Keratinocyte (primary cell): ENCODE data around the gene SETBP1. TPM values are rescaled to one million over a fixed set of nuclear protein-coding genes. Genes with fewer than 3 reads are reported as not detected.

ENCODE experiments used
- DNase-seq: peaks from one replicate; pipeline ENCODE4 v3.0.0-alpha.2; 2011; ENCODE audit warnings: low read depth, missing footprints, low spot score
- FAIRE-seq: peaks from 2 replicates; lab custom pipeline; 2011; peaks lifted over from hg19 to GRCh38; lab: Jason Lieb, UNC
- H2AFZ ChIP-seq: 2 replicates; pipeline ENCODE4 v1.6.0; 2012; ENCODE audit warnings: low read length, control low read depth, inconsistent platforms; ENCODE audit not compliant: control insufficient read depth
- H3K27ac ChIP-seq: 2 replicates; pipeline ENCODE4 v1.5.1; 2011; ENCODE audit warnings: low read length; ENCODE audit not compliant: control insufficient read depth, insufficient read depth
- H3K27me3 ChIP-seq: 3 replicates; pipeline ENCODE4 v1.6.0; 2011; ENCODE audit warnings: low read length; ENCODE audit not compliant: control insufficient read depth, insufficient read depth; ENCODE audit errors: extremely low read depth
- H3K36me3 ChIP-seq, 2 experiments: 2 replicates in 1 of 2; 3 replicates in 1 of 2; pipeline ENCODE4 v1.5.1; 2011; ENCODE audit warnings: low read length in 2 of 2, mild to moderate bottlenecking in 1 of 2; ENCODE audit not compliant: control insufficient read depth in 2 of 2, insufficient read depth in 2 of 2; ENCODE audit errors: extremely low read depth in 1 of 2
- H3K4me1 ChIP-seq: 3 replicates; pipeline ENCODE4 v1.5.1; 2011; ENCODE audit warnings: low read length; ENCODE audit not compliant: control insufficient read depth, insufficient read depth; ENCODE audit errors: extremely low read depth
- H3K4me2 ChIP-seq: 3 replicates; pipeline ENCODE4 v1.6.0; 2011; ENCODE audit warnings: low read depth, low read length; ENCODE audit not compliant: control insufficient read depth, insufficient read depth; ENCODE audit errors: extremely low read depth
- H3K4me3 ChIP-seq, 3 experiments: fragments of 200-600 bp in 1 of 3; sonication (generic) in 1 of 3; 2 replicates in 2 of 3; 3 replicates in 1 of 3; pipeline ENCODE4 v1.5.1; 2011 to 2016; ENCODE audit warnings: low read length in 3 of 3, mild to moderate bottlenecking in 3 of 3, control low read depth in 2 of 3, inconsistent platforms in 1 of 3, low read depth in 1 of 3, mixed read lengths in 1 of 3, mixed run types in 1 of 3, moderate library complexity in 1 of 3; ENCODE audit not compliant: control insufficient read depth in 2 of 3, insufficient read depth in 2 of 3; ENCODE audit errors: extremely low read depth in 1 of 3
- H3K79me2 ChIP-seq: 2 replicates; pipeline ENCODE4 v1.6.0; 2012; ENCODE audit warnings: low read length; ENCODE audit not compliant: control insufficient read depth, insufficient read depth
- H3K9ac ChIP-seq: 3 replicates; pipeline ENCODE4 v1.6.0; 2011; ENCODE audit warnings: low read length; ENCODE audit not compliant: control insufficient read depth, insufficient read depth; ENCODE audit errors: extremely low read depth
- H3K9me1 ChIP-seq: 3 replicates; pipeline ENCODE4 v1.6.0; 2011; ENCODE audit warnings: low read length; ENCODE audit not compliant: control insufficient read depth, insufficient read depth; ENCODE audit errors: extremely low read depth
- H3K9me3 ChIP-seq: 2 replicates; pipeline ENCODE4 v1.5.1; 2012; ENCODE audit warnings: low read depth, low read length; ENCODE audit not compliant: control insufficient read depth
- H4K20me1 ChIP-seq: 3 replicates; pipeline ENCODE4 v1.6.0; 2011; ENCODE audit warnings: low read length; ENCODE audit not compliant: control insufficient read depth, insufficient read depth; ENCODE audit errors: extremely low read depth
- EZH2 ChIP-seq: IDR thresholded peaks from one replicate; pipeline ENCODE4 v1.6.1; 2012; ENCODE audit warnings: inconsistent platforms, mild to moderate bottlenecking, low read length, moderate library complexity
- dilution Hi-C: fragments of 300-500 bp; cut with MboI; formaldehyde crosslinking; loops from one replicate; pipeline ENCODE4 v1.7.0; 2020; ENCODE audit warnings: low sequenced_read_pairs; ENCODE audit not compliant: extremely low pct_ligation_motif_present
- polyA plus RNA-seq, 5 experiments: library from polyadenylated mRNA; depleted of rRNA in 3 of 5; stranded (reverse) in 3 of 5; stranded (forward) in 1 of 5; unstranded in 1 of 5; fragments of >200 nt; gene quantifications; 1 replicate in 1 of 5; 2 replicates in 3 of 5; 3 replicates in 1 of 5; pipeline versions ENCODE4 v1.2.1 to v1.2.3, GENCODE V29; 2011 to 2012; ENCODE audit warnings: missing spikeins in 2 of 5, low read depth in 1 of 5, low replicate concordance in 1 of 5
- TF ChIP-seq, protein P1 (sequence below), 3 experiments: IDR thresholded peaks in 1 of 3; conservative IDR thresholded peaks in 1 of 3; optimal IDR thresholded peaks in 1 of 3; 2 replicates in 2 of 3; 3 replicates in 1 of 3; pipeline versions ENCODE3 to v1.5.1; 2011; ENCODE audit warnings: low read length in 3 of 3, mild to moderate bottlenecking in 3 of 3, moderate library complexity in 2 of 3, control low read depth in 1 of 3, inconsistent platforms in 1 of 3; ENCODE audit not compliant: insufficient read depth in 2 of 3; ENCODE audit errors: extremely low read depth in 1 of 3

The SETBP1 gene
- polyA plus RNA-seq, 1 donor (not counting 4 experiments of a cell fraction or from before 2014, with no cell fraction given), result 3.3 TPM

DNA sequence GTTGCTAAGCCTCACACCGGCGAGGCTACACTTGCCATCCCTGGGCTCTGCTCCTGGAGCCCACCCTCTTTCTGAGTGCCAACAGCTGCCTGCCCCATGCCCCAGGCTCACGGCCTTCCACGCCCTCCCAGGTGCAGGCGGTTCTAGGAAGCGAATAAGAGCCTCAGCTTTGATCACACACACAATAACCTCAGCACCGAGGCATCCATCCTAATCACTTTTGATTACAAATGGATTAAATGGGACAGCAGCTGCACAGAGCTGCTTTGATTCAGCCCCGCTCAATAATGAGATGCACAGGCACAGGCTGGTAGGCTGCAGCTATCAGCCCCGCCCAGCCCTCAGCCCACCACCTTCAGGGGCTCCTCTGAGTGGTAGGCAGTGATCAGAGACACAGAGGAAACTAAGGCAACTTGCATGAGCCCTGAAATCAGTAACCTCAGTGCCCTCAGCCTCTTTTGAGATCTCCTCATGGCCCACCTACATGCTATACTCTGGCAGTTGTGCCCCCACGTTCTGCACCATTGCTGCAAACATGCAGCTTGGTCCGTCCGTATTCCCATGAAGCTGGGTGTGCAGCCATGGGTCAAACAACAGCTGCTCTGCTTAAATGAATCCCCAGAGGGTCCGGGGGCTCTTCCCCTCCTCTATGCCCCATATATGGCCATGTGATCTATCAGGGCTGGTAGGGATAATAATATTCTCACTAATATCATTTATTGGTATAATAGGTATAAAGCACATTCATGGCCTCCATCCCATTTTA is 171.4 kb downstream of the SETBP1 start:
- H3K4me1 ChIP-seq, result peaks cover 20% of the 10 kb centered on the region
- no peak overlapping the region for H3K4me3 ChIP-seq
- H3K79me2 ChIP-seq, result no peaks in the 10 kb centered on the region
- H3K27ac ChIP-seq, result no peak overlapping the region
- H3K36me3 ChIP-seq, result peaks cover 0 to 2% of the 10 kb centered on the region in 2 experiments
- no peaks in the 10 kb centered on the region for H3K9me1 ChIP-seq
- FAIRE-seq (no peak), DNase-seq (no peak)
- H4K20me1 ChIP-seq, result no peaks in the 10 kb centered on the region
- no peak overlapping the region for H3K9ac ChIP-seq
- H3K4me2 ChIP-seq, result no peak overlapping the region
- H3K9me3 ChIP-seq, result peaks cover 3% of the 10 kb centered on the region
- no peaks in the 10 kb centered on the region for H3K27me3 ChIP-seq
- dilution Hi-C loops, result no loop called here
- no peak overlapping the region for H2AFZ ChIP-seq
- no peak for TF ChIP-seq EZH2

DNA sequence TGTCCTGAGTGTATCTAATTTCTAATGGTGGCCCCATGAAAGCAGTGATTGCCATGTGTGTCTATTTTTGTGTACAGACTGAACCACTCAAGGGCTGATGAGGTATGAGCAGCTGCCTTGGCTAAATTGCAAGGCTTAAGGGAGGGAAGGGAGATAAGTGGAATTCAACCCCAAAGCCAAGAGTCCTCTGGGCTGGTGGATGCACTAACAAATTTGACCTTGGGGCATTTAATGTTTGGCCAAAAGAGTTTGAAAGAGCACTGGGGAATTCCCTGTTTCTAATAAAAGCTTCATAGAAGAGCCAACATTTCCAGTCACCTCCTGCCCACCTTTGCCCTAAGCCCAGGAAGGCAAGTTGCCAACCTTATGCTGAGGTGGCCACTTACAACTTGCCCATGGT is 172.1 kb downstream of the SETBP1 start:
- Histone ChIP-seq H4K20me1 (no peaks in the 10 kb centered on the region), H2AFZ (no peak overlapping the region), H3K4me3 (no peak overlapping the region), H3K36me3 (peaks cover 0 to 2% of the 10 kb centered on the region in 2 experiments), H3K9ac (no peak overlapping the region), H3K4me2 (no peak overlapping the region), H3K9me3 (peaks cover 3% of the 10 kb centered on the region), H3K4me1 (peaks cover 18% of the 10 kb centered on the region), H3K27me3 (no peaks in the 10 kb centered on the region), H3K79me2 (no peaks in the 10 kb centered on the region), H3K9me1 (no peaks in the 10 kb centered on the region), H3K27ac (no peak overlapping the region)
- dilution Hi-C loops, result no loop called here
- no peak for FAIRE-seq
- no peak for DNase-seq
- no peak for TF ChIP-seq EZH2
- TF ChIP-seq, protein P1, sequence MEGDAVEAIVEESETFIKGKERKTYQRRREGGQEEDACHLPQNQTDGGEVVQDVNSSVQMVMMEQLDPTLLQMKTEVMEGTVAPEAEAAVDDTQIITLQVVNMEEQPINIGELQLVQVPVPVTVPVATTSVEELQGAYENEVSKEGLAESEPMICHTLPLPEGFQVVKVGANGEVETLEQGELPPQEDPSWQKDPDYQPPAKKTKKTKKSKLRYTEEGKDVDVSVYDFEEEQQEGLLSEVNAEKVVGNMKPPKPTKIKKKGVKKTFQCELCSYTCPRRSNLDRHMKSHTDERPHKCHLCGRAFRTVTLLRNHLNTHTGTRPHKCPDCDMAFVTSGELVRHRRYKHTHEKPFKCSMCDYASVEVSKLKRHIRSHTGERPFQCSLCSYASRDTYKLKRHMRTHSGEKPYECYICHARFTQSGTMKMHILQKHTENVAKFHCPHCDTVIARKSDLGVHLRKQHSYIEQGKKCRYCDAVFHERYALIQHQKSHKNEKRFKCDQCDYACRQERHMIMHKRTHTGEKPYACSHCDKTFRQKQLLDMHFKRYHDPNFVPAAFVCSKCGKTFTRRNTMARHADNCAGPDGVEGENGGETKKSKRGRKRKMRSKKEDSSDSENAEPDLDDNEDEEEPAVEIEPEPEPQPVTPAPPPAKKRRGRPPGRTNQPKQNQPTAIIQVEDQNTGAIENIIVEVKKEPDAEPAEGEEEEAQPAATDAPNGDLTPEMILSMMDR (optimal IDR thresholded peaks at IDR 0.05 in 1 of 3, IDR thresholded peaks at IDR 0.05 in 1 of 3, conservative IDR thresholded peaks at IDR 0.05 in 1 of 3; ENCODE audit: extremely low read depth in 1 of 3, insufficient read depth in 2 of 3, low read length in 3 of 3), result no peak
